ENCODE measurements around the gene C9orf50. TPM values are rescaled to one million over a fixed set of nuclear protein-coding genes. Genes with fewer than 3 reads are reported as not detected.

The C9orf50 gene
- total and polyA plus RNA-seq, 2 experiments from 2014 or later: 2.5 to 2.9 TPM

GRCh38 chr9:129574911-129575585 is 45.9 kb downstream of the C9orf50 start:
- Histone ChIP-seq H3K4me1 (ENCODE audit: low read depth) (peaks cover 9% of the 10 kb centered on the region), H3K27me3 (no peaks in the 10 kb centered on the region), H3K27ac (no peak overlapping the region), H3K9me3 (ENCODE audit: low read depth) (no peaks in the 10 kb centered on the region), H3K36me3 (no peaks in the 10 kb centered on the region), H3K4me3 (no peak overlapping the region)
- TF ChIP-seq, protein P1, sequence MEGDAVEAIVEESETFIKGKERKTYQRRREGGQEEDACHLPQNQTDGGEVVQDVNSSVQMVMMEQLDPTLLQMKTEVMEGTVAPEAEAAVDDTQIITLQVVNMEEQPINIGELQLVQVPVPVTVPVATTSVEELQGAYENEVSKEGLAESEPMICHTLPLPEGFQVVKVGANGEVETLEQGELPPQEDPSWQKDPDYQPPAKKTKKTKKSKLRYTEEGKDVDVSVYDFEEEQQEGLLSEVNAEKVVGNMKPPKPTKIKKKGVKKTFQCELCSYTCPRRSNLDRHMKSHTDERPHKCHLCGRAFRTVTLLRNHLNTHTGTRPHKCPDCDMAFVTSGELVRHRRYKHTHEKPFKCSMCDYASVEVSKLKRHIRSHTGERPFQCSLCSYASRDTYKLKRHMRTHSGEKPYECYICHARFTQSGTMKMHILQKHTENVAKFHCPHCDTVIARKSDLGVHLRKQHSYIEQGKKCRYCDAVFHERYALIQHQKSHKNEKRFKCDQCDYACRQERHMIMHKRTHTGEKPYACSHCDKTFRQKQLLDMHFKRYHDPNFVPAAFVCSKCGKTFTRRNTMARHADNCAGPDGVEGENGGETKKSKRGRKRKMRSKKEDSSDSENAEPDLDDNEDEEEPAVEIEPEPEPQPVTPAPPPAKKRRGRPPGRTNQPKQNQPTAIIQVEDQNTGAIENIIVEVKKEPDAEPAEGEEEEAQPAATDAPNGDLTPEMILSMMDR (IDR thresholded peaks at IDR 0.05; ENCODE audit: low read depth, low read length): no peak
- DNase-seq (ENCODE audit: low read depth in 1 of 2, low spot score in 1 of 2): no peak

DNA sequence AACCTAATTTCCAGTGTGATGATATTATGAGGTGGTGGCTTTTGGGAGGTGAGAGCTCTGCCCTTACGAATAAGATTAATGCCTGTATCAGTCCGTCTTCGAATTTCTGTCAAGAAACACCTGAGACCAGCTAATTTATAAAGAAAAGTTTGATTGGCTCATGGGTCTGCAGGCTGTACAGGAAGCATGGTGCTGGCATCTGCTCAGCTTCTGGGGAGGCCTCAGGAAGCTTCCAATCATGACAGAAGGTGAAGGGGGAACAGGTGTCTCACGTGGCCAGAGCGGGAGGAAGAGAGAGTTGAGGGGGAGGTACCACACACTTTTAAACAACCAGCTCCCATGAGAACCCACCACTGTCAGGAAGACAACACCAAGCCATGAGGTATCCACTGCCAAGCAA is 46.9 kb downstream of the C9orf50 start:
- Histone ChIP-seq H3K27me3 (no peaks in the 10 kb centered on the region), H3K27ac (no peak overlapping the region), H3K4me1 (ENCODE audit: low read depth) (peaks cover 13% of the 10 kb centered on the region), H3K4me3 (no peak overlapping the region), H3K9me3 (ENCODE audit: low read depth) (no peaks in the 10 kb centered on the region), H3K36me3 (no peaks in the 10 kb centered on the region)
- no peak for DNase-seq (ENCODE audit: low read depth in 1 of 2, low spot score in 1 of 2)
- TF ChIP-seq, protein P1 (IDR thresholded peaks at IDR 0.05; ENCODE audit: low read depth, low read length): no peak

- H3K9me3 ChIP-seq (ENCODE audit: low read depth): no peaks in the 10 kb centered on the region
- no peak for DNase-seq (ENCODE audit: low read depth in 1 of 2, low spot score in 1 of 2)
- TF ChIP-seq, protein P1 (IDR thresholded peaks at IDR 0.05; ENCODE audit: low read depth, low read length): no peak
- no peaks in the 10 kb centered on the region for H3K36me3 ChIP-seq
- no peak overlapping the region for H3K27ac ChIP-seq
- H3K4me3 ChIP-seq: no peak overlapping the region
- no peaks in the 10 kb centered on the region for H3K27me3 ChIP-seq
- H3K4me1 ChIP-seq (ENCODE audit: low read depth): peaks cover 13% of the 10 kb centered on the region
These were observed 48.4 kb downstream of the C9orf50 start for GRCh38 chr9:129572517-129572916.

GRCh38 chr9:129572052-129572425 is 48.9 kb downstream of the C9orf50 start:
- no peaks in the 10 kb centered on the region for H3K27me3 ChIP-seq
- TF ChIP-seq, protein P1 (IDR thresholded peaks at IDR 0.05; ENCODE audit: low read depth, low read length): no peak
- no peak for DNase-seq (ENCODE audit: low read depth in 1 of 2, low spot score in 1 of 2)
- H3K4me1 ChIP-seq (ENCODE audit: low read depth): peaks cover 17% of the 10 kb centered on the region
- no peaks in the 10 kb centered on the region for H3K9me3 ChIP-seq (ENCODE audit: low read depth)
- H3K4me3 ChIP-seq: no peak overlapping the region
- no peaks in the 10 kb centered on the region for H3K36me3 ChIP-seq
- H3K27ac ChIP-seq: no peak overlapping the region

GRCh38 chr9:129571298-129572051 is 49.4 kb downstream of the C9orf50 start:
- H3K9me3 ChIP-seq (ENCODE audit: low read depth): no peaks in the 10 kb centered on the region

More at GRCh38 chr9:129571298-129572051, 49.4 kb downstream of the C9orf50 start:
- no peak overlapping the region for H3K4me3 ChIP-seq
- H3K27me3 ChIP-seq: no peaks in the 10 kb centered on the region
- TF ChIP-seq, protein P1 (IDR thresholded peaks at IDR 0.05; ENCODE audit: low read depth, low read length): no peak
- H3K27ac ChIP-seq: peak overlapping the region; percentile 58
- DNase-seq (ENCODE audit: low read depth in 1 of 2, low spot score in 1 of 2): no peak
- peaks cover 17% of the 10 kb centered on the region for H3K4me1 ChIP-seq (ENCODE audit: low read depth)
- H3K36me3 ChIP-seq: no peaks in the 10 kb centered on the region
